NT2/D1 (cell line): Measurements from ENCODE around the gene SPATA20.

Source experiments
- DNase-seq: peaks from one replicate; pipeline ENCODE4 v3.0.0-alpha.2; 2011; ENCODE audit warnings: low read depth, low spot score
- H3K27me3 ChIP-seq: 2 replicates; pipeline ENCODE4 v1.6.0; 2011; ENCODE audit warnings: mild to moderate bottlenecking; ENCODE audit not compliant: insufficient read length, insufficient read depth
- H3K36me3 ChIP-seq: 2 replicates; pipeline ENCODE4 v1.6.1; 2011; ENCODE audit warnings: mild to moderate bottlenecking, low read length, mixed read lengths; ENCODE audit not compliant: insufficient read depth, insufficient read length
- H3K4me1 ChIP-seq: 2 replicates; pipeline ENCODE4 v1.5.1; 2011; ENCODE audit not compliant: insufficient read depth, insufficient read length
- H3K4me3 ChIP-seq: 2 replicates; pipeline ENCODE4 v1.5.1; 2011; ENCODE audit warnings: low read depth; ENCODE audit not compliant: insufficient read length
- H3K9ac ChIP-seq: 2 replicates; pipeline ENCODE4 v1.6.0; 2011; ENCODE audit warnings: low read depth; ENCODE audit not compliant: insufficient read length
- H3K9me3 ChIP-seq: 2 replicates; pipeline ENCODE4 v1.5.1; 2011; ENCODE audit warnings: mild to moderate bottlenecking, low read length; ENCODE audit not compliant: insufficient read depth
- SUZ12 ChIP-seq: IDR thresholded peaks from 2 replicates; pipeline ENCODE4 v1.6.1; 2011; ENCODE audit not compliant: insufficient read length, insufficient read depth; ENCODE audit errors: extremely low read depth
- YY1 ChIP-seq: IDR thresholded peaks from 2 replicates; pipeline ENCODE4 v1.6.1; 2011; ENCODE audit not compliant: insufficient read length, insufficient read depth
- ZNF274 ChIP-seq: IDR thresholded peaks from 2 replicates; pipeline ENCODE4 v1.6.1; 2011; ENCODE audit warnings: mild to moderate bottlenecking, low read depth, low read length

Gene SPATA20

GRCh38 chr17:50605429-50605828, 58.5 kb downstream of the SPATA20 start:
- H3K9ac ChIP-seq: no peak overlapping the region
- no peak for DNase-seq
- no peaks in the 10 kb centered on the region for H3K27me3 ChIP-seq
- H3K4me3 ChIP-seq: no peak overlapping the region
- no peaks in the 10 kb centered on the region for H3K9me3 ChIP-seq
- peaks cover 40% of the 10 kb centered on the region for H3K4me1 ChIP-seq
- H3K36me3 ChIP-seq: no peaks in the 10 kb centered on the region
- no peak for TF ChIP-seq SUZ12
- TF ChIP-seq YY1: no peak
- no peak for TF ChIP-seq ZNF274
